ENCODE data around the gene NACC2.

The NACC2 gene

DNA sequence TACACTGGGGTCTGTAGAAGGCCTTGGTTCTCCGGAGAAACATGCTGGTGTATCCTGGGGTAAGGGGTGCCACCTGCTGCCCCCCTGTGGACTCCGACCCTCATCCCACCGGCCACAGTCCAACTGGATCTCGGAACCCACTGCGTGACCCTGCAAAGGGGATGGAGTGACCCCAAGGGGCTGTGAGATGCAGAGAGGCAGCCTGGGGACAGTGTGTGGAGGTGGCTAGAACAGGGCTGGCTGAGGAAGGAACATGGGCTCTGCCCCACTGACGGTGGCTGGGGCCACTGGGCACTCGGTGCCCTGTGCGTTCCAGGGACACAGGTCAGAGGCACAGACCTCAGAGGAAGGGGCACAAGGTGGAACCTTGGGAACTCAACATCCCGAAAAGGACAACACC is 2.3 kb downstream of the NACC2 start:
- Mint-ChIP-seq H3K27ac (no peak overlapping the region), H3K27me3 (no peaks in the 10 kb centered on the region), H3K9me3 (no peaks in the 10 kb centered on the region), H3K4me3 (peak overlapping the region; percentile 79), H3K36me3 (no peaks in the 10 kb centered on the region), H3K4me1 (peaks cover 15% of the 10 kb centered on the region)

DNA sequence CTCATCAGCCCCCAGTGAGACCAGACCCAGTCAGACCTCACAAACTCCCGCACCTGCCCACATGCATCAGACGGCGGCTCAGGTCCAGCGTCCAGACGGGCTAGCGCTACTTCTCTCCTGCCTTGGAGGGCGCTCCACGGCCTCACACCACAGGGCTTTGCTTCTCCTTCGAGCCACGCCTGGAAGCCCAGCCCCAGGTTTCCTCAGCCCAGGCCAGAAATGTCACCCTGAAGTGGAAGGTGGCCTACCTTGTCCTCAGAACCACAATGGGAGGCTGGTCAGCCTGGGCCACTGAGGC is 2.8 kb downstream of the NACC2 start:
- H3K36me3 Mint-ChIP-seq, result no peaks in the 10 kb centered on the region
- H3K27ac Mint-ChIP-seq, result no peak overlapping the region
- H3K4me3 Mint-ChIP-seq, result no peak overlapping the region
- H3K9me3 Mint-ChIP-seq, result no peaks in the 10 kb centered on the region
- H3K4me1 Mint-ChIP-seq, result peaks cover 15% of the 10 kb centered on the region
- no peaks in the 10 kb centered on the region for H3K27me3 Mint-ChIP-seq

DNA sequence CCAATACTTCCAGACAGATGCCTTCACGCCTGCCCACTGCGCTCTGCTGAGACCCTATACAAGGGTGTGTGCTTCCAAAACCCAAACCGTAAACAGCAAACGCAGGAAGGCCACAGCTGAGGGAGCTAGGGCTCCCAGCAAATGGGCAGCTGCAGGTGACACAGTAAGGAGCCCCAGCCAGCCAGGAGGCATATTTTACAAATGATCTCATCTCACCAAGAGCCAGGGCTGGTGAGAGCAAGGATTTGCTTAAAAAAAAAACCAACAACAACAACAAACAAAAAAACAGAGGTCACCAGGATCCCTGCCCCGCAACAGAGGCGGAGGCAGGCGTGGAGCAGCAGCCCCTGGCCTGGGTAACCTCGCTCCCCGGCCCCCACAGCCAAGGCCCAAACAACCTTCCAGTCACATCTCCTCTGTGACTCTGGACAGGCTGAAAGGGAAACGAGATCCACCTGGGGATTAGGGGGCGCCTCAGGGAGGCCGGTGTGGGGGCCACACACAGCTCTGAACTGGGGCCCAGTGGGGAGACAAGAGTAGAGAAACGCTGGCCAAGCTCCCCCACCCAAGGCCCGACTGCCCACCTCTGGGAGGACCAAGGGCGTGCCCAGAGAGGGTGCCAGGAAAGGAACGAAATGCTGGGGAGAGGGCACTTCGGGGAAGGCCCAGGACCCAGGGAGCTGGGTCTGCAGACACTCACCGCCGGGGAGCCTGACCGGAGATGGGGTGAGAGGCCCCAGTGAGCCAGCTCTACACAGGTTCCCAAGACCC is 3.3 kb downstream of the NACC2 start:
- Mint-ChIP-seq H3K27me3 (no peaks in the 10 kb centered on the region), H3K9me3 (no peaks in the 10 kb centered on the region), H3K4me1 (peaks cover 15% of the 10 kb centered on the region), H3K27ac (peak overlapping the region; percentile 76), H3K36me3 (no peaks in the 10 kb centered on the region), H3K4me3 (no peak overlapping the region)

DNA sequence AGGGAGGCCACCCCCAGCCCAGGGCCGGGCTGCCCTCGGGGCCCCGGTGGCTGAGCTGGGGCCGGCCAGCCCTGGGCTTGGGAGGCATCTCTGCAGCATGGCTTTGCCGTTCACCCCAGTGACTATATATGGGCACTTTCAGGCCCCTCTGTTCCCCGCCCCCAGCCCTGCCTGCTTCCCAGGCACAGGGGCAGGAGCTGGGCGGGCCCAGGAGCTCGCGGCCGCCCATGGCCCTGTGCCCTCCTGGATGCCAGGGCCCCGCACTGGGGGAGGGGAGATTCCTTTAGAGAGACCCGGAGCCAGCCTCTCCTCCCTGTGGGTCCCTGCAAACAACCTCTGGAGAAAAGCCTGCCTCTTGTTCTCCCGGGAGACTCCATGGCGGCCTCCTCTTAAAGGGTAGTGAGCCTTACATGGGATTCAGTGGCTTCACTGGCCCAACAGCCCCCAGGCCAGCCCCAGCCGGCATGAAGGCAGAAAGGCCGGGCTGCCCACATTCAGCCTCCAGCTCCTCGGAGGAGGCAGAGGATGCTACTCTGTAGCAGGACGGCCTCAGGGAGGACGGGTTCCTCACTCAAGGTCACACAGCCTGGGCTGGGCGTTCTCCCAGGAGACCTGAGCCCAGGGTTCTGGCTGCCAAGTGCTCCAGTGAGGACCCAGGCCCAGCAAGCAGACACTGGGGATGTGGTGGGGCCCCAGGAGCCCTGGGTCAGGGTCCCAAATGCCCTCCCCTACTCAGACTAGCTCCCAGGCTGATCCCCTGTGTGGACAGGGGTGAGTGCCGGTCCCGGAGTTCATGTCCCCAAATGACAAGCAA is 4.1 kb downstream of the NACC2 start:
- Mint-ChIP-seq H3K27ac (no peak overlapping the region), H3K4me1 (peaks cover 15% of the 10 kb centered on the region), H3K27me3 (no peaks in the 10 kb centered on the region), H3K4me3 (no peak overlapping the region), H3K9me3 (no peaks in the 10 kb centered on the region), H3K36me3 (no peaks in the 10 kb centered on the region)

DNA sequence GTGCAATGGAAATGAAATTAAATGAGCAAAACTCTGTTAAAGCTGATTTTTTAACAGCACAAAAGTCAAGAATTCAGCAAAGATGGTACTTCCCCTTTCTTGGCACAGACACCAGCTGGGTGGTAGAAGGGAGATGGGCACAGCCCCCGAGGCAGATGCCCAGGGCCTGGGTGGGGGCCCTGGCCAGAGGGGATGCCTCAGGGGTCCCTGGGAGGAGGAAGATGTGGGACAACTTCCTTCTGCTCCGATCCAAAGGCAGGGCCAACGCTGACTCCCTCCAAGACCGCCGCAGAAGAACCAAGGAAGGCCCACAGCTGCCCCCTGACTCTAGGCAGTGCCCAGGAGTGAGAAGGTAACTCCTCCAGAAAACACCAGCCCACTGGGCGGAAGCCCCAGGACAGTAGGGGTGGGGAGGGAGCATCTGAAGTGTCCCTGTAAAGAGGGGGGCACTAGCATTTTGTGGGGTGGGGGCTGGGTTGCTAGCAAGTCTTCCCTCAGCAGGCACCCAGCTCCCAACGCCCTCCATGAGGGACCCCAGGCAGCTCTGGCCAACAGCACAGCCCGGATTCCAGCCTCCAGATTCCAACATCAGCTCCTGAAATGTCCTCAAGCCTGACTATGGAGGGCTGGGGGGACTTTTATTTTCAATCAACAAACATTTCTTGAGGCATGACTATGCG is 4.9 kb downstream of the NACC2 start:
- Mint-ChIP-seq H3K36me3 (no peaks in the 10 kb centered on the region), H3K9me3 (no peaks in the 10 kb centered on the region), H3K4me1 (peaks cover 15% of the 10 kb centered on the region), H3K4me3 (no peak overlapping the region), H3K27me3 (no peaks in the 10 kb centered on the region), H3K27ac (no peak overlapping the region)

DNA sequence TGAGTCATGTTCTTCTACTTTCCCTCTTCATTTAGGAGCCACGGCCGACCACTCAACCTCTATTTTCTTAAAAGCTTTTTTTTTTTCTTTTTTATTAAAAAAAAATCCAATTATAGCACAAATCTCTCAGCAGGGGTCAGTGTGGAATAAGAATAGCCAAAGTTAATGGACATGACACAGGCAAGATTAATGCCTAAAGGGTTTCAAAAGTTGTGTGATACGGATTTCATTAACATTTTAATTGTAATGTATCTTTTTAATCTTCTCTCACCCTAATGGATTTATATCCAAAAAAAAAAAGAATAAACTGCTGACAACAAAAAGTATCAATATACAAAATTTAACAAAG is 5.4 kb downstream of the NACC2 start:
- no peaks in the 10 kb centered on the region for H3K9me3 Mint-ChIP-seq
- peaks cover 17% of the 10 kb centered on the region for H3K4me1 Mint-ChIP-seq
- no peak overlapping the region for H3K27ac Mint-ChIP-seq
- H3K27me3 Mint-ChIP-seq, result no peaks in the 10 kb centered on the region
- H3K4me3 Mint-ChIP-seq, result no peak overlapping the region
- no peaks in the 10 kb centered on the region for H3K36me3 Mint-ChIP-seq

DNA sequence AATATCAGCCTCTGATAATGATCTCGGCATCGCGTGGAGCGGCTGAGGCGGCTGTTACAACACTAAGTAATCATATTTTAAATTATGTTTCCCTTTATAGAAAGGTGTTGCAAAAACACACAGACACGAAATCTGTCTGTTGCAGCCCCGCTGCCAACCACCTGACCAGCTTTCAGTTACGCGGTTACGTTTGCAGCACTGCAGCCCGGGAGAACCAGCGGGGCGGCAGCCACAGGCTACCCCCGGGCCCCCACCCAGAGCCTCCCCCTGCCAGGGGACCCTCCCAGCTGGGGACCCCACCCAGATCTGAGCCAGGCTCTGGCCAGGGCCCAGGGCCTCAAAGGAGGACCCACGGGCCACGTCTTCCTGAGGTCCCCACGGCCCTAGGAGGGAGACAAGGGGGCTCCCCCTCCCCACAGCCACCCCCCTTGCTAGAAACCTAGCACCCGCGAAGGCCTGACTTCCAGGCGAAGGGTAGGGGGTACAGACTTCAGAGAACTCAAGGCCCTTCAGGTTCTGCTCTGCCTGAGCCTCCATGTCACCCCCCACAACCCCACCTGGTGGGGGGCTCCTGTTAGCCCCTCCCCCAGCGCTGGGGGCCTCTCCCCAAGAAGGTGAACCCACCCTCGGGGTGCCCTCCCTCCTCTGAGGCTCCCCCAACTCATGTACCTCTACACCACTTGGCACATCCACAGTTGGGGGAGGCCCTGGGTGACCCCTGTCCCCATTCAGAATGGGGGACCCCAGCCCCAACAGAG is 6.0 kb downstream of the NACC2 start:
- Mint-ChIP-seq H3K27me3 (no peaks in the 10 kb centered on the region), H3K4me3 (no peak overlapping the region), H3K4me1 (peaks cover 22% of the 10 kb centered on the region), H3K36me3 (no peaks in the 10 kb centered on the region), H3K9me3 (no peaks in the 10 kb centered on the region), H3K27ac (no peak overlapping the region)

DNA sequence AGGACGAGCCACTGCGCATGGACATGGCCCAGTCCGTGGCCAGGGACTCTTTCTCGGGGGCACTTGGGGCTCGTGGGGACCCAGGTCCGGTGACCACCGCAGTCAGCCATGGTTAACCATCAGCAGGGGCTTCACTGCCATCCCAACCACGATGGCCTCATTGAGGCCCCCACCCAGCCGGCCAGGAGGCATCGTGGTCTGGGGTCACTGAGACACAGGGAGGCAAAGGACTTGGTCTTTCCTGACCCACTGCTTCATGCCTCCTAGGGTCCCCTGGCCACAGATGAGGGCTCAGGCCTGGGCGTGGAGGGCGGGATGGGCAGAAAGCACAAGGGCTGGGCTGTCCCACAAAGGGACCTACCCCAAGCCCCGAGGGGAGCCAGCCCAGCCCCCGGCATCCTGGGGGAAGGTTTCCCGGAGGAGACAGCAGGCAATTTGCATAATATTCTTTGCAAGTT is 6.6 kb downstream of the NACC2 start:
- no peaks in the 10 kb centered on the region for H3K27me3 Mint-ChIP-seq
- no peak overlapping the region for H3K4me3 Mint-ChIP-seq
- peaks cover 22% of the 10 kb centered on the region for H3K4me1 Mint-ChIP-seq
- H3K27ac Mint-ChIP-seq, result no peak overlapping the region
- no peaks in the 10 kb centered on the region for H3K9me3 Mint-ChIP-seq
- no peaks in the 10 kb centered on the region for H3K36me3 Mint-ChIP-seq

DNA sequence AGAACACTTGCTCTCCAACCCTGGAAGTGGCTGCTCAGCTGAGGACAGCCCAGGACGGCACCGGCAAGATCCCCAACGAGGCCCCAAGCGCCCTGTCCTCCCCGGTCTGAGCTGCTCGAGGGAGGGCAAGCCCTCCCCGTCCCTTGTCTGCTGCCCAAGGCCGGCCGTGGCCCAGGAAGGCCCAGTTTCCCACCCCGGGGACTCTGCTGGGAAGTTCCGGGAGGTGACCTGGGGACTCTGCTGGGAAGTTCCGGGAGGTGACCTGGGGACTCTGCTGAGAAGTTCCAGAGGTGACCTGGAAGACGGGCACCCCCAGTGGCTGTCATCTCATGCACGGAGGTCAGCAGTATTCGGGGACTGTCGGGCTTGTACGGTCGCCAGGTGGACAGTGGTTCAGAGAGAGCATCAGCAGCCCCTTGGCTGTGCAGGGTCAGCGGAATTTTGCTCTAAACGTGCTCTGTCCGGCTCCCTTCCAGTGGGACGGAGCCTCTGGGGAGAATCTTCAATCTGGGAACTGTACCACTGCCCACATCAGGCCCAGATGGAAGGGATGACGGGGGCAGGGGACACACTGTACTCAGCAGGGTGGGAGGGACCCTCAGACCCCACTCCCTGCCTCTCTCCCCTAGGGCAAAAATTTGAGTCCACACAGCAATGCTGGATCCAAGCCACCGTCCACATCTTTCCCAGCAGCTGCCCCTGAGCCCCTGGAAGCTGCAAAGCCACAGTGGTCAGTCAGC is 7.2 kb downstream of the NACC2 start:
- peaks cover 23% of the 10 kb centered on the region for H3K4me1 Mint-ChIP-seq
- H3K36me3 Mint-ChIP-seq, result no peaks in the 10 kb centered on the region
- no peak overlapping the region for H3K4me3 Mint-ChIP-seq
- no peak overlapping the region for H3K27ac Mint-ChIP-seq
- H3K9me3 Mint-ChIP-seq, result no peaks in the 10 kb centered on the region
- H3K27me3 Mint-ChIP-seq, result no peaks in the 10 kb centered on the region

DNA sequence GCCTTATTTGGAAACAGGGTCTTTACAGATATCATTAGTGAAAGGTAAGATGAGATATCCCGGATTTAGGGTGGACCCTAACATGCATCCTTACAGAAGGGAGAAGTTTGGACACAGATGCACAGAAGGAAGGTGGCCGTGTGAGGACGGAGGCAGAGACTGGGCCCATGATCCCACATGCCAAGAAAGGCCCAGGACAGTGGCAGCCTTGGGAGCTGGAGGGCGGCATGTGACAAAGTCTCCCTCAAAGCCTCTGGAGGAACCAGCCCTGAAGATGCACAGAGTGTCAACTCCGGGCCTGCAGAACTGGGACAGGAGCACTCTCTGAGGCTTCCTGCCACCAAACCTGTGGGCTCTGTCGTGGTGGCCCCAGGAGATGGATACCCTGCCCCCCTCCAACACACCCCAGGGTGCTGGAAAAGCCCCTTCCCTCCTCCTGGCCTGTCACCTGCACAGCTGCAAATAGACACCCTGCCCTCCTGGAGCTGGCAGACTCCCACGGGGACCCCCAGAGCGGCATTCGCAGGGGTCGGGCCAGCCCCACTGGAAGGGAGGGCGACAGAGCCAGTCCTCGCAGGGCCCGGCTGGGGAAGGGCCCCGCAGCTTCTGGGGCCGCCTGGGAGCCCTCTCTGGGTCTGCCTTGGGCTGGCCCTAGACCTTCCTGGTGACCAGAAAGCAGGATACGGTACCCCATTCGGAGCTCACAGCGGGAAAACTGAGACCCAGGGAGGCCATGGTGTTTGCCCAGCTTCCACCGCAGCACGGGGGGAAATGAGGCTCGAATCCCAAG is 7.9 kb downstream of the NACC2 start:
- no peaks in the 10 kb centered on the region for H3K36me3 Mint-ChIP-seq
- H3K27me3 Mint-ChIP-seq, result no peaks in the 10 kb centered on the region
- peaks cover 25% of the 10 kb centered on the region for H3K4me1 Mint-ChIP-seq
- no peaks in the 10 kb centered on the region for H3K9me3 Mint-ChIP-seq
- no peak overlapping the region for H3K4me3 Mint-ChIP-seq
- H3K27ac Mint-ChIP-seq, result no peak overlapping the region

DNA sequence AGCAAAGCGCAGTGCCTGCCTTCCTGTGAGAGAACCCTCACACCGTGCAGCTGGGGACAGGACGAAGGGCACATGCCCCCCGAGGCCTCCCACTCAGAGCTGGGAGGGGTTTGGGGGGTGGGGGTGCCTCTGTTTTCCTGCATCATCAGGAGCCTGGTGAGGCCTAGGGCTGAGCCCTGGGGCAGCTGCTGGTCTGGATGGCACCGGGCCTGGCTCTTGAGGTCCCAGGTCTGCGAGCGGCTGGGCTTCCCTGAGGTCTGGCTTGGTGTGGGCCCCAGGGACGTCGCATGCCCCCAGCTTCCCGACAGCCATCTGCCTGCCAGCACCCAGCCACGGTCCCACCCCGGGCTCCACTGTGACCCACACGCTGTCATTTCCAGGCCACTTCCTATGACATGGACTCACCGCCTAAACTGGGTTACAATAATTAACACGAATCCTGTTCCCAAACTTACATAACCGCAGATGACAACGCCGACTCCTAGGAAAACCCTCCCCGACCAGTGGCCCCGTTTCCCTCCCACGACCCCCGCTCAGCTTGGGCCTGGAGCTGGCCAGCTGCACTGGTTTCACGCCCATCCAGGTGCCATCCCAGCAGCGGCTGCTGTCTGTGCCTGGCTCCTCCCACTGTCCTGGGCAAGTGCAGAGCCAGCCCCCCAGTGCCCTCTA is 8.7 kb downstream of the NACC2 start:
- Mint-ChIP-seq H3K4me3 (no peak overlapping the region), H3K27me3 (no peaks in the 10 kb centered on the region), H3K4me1 (peaks cover 20% of the 10 kb centered on the region), H3K27ac (no peak overlapping the region), H3K36me3 (no peaks in the 10 kb centered on the region), H3K9me3 (no peaks in the 10 kb centered on the region)

DNA sequence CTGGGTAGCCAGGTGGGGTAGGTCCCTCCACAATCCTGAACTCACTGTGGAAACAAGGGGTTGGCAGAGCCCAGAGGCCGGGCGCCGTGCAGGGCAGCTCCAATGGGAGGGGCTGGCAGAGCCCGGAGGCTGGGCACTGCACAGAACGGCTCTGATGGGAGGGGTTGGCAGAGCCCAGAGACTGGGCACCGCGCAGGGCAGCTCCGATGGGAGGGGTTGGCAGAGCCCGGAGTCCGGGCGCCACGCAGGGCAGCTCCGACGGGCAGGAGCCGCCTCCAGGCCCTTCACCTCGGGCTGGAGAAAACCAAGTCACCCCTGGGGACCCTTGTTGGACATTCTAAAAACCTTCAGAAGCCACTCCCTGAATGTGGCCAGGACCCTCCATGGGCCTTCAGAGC is 9.3 kb downstream of the NACC2 start:
- Mint-ChIP-seq H3K9me3 (no peaks in the 10 kb centered on the region), H3K4me3 (no peak overlapping the region), H3K4me1 (peaks cover 20% of the 10 kb centered on the region), H3K27ac (no peak overlapping the region), H3K27me3 (no peaks in the 10 kb centered on the region), H3K36me3 (no peaks in the 10 kb centered on the region)

DNA sequence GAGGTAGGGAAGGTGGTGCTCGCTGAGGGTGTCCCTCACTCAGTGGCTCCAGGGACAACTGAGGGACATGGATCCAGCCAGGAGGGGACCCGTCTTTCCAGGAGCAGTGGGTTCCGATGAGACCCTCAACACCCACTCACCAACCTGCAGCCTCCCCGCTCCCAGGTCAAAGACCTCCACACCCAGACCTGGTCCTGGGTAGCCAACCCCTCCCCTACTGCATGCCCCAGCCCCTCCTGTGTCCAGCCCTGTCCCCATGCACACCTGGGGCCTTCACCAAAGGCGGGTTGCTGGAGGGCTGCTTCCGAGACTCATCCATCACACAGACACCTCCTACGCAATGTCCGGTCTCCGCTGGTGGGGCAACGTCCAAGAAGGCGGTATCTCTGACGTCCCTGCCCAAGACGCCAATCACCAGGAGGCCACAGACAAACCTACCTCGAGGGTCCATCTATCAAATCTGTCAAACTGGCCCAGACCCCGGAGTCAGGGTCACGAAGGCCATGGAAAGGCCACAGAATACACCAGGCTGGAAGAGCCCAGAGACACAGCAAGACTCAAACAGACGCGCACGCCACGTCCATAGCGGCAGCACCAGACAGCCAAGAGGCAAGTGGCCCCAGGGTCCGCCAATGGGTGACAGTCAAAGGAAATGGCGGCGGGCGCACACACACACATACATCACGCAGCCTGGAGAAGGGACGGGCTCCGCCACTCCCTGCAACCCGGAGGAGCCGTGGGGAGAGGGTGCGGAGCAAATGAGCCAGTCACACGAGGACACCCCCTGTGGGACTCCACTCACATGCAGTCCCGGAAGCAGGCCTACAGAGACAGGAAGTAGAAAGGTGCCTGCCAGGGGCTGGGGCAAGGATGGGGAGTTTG is 10.8 kb downstream of the NACC2 start:
- peak overlapping the region; percentile 24 for H3K27ac Mint-ChIP-seq
- H3K9me3 Mint-ChIP-seq, result no peaks in the 10 kb centered on the region
- no peaks in the 10 kb centered on the region for H3K36me3 Mint-ChIP-seq
- no peaks in the 10 kb centered on the region for H3K27me3 Mint-ChIP-seq
- H3K4me3 Mint-ChIP-seq, result no peak overlapping the region
- H3K4me1 Mint-ChIP-seq, result peaks cover 13% of the 10 kb centered on the region
